Mesenchymal stem cell (in vitro differentiated cells and primary cell): ENCODE data around the gene KRT38.

ENCODE experiments used
- DNase-seq: peaks from one replicate; pipeline ENCODE4 v3.0.0-alpha.2; 2013
- H2AFZ ChIP-seq: one replicate; pipeline ENCODE4 v1.6.1; 2013; ENCODE audit warnings: low read depth, mild to moderate bottlenecking, control low read depth, inconsistent platforms, low read length, moderate library complexity
- H2AK5ac ChIP-seq: 2 replicates; pipeline ENCODE4 v1.6.1; 2013; ENCODE audit warnings: low read length, moderate library complexity, mild to moderate bottlenecking, inconsistent platforms; ENCODE audit not compliant: severe bottlenecking
- H2BK120ac ChIP-seq: one replicate; pipeline ENCODE4 v1.6.1; 2013; ENCODE audit warnings: low read depth, mild to moderate bottlenecking, inconsistent platforms, low read length, moderate library complexity
- H2BK12ac ChIP-seq, 2 experiments: one replicate each; pipeline ENCODE4 v1.6.1; 2013; ENCODE audit warnings: inconsistent platforms in 2 of 2, low read length in 2 of 2, mild to moderate bottlenecking in 2 of 2, moderate library complexity in 2 of 2, control low read depth in 1 of 2
- H2BK15ac ChIP-seq: one replicate; pipeline ENCODE4 v1.6.1; 2013; ENCODE audit warnings: mild to moderate bottlenecking, low read depth, inconsistent platforms; ENCODE audit not compliant: poor library complexity, severe bottlenecking
- H2BK5ac ChIP-seq: 2 replicates; pipeline ENCODE4 v1.6.1; 2013; ENCODE audit warnings: low read depth, mild to moderate bottlenecking, low read length, control low read depth, inconsistent platforms; ENCODE audit not compliant: poor library complexity, severe bottlenecking
- H3K14ac ChIP-seq, 2 experiments: one replicate each; pipeline ENCODE4 v1.6.1; 2013; ENCODE audit warnings: inconsistent platforms in 2 of 2, low read length in 2 of 2, control low read depth in 1 of 2, mild to moderate bottlenecking in 1 of 2, moderate library complexity in 1 of 2
- H3K18ac ChIP-seq, 2 experiments: one replicate each; pipeline ENCODE4 v1.6.1; 2013; ENCODE audit warnings: inconsistent platforms in 2 of 2, low read length in 2 of 2, control low read depth in 1 of 2, low read depth in 1 of 2, mild to moderate bottlenecking in 1 of 2
- H3K23ac ChIP-seq, 2 experiments: one replicate each; pipeline ENCODE4 v1.6.1; 2013; ENCODE audit warnings: inconsistent platforms in 2 of 2, low read length in 2 of 2, mild to moderate bottlenecking in 2 of 2, moderate library complexity in 2 of 2, control low read depth in 1 of 2
- H3K27ac ChIP-seq: 2 replicates; pipeline ENCODE4 v1.5.1; 2013; ENCODE audit warnings: mild to moderate bottlenecking, moderate library complexity, low read length, control low read depth, inconsistent platforms; ENCODE audit not compliant: poor library complexity, severe bottlenecking
- H3K27me3 ChIP-seq, 2 experiments: 2 replicates each; pipeline versions ENCODE4 v1.6.1 to v1.7.0; 2013; ENCODE audit warnings: low read length in 2 of 2, mild to moderate bottlenecking in 2 of 2, moderate library complexity in 2 of 2, control low read depth in 1 of 2, inconsistent platforms in 1 of 2; ENCODE audit not compliant: control insufficient read depth in 1 of 2, insufficient read depth in 1 of 2
- H3K36me3 ChIP-seq, 2 experiments: 2 replicates each; pipeline versions ENCODE4 v1.6.1 to v1.7.0; 2013; ENCODE audit warnings: low read length in 2 of 2, control low read depth in 1 of 2, inconsistent platforms in 1 of 2, low read depth in 1 of 2, mild to moderate bottlenecking in 1 of 2; ENCODE audit not compliant: insufficient read depth in 2 of 2, control insufficient read depth in 1 of 2
- H3K4ac ChIP-seq, 2 experiments: one replicate each; pipeline ENCODE4 v1.6.1; 2013; ENCODE audit warnings: inconsistent platforms in 2 of 2, low read length in 2 of 2, mild to moderate bottlenecking in 2 of 2, moderate library complexity in 2 of 2, control low read depth in 1 of 2, low read depth in 1 of 2
- H3K4me1 ChIP-seq: 2 replicates; pipeline ENCODE4 v1.6.1; 2013; ENCODE audit warnings: low read depth, low read length, control low read depth; ENCODE audit not compliant: control insufficient read depth, insufficient read depth
- H3K4me2 ChIP-seq: 2 replicates; pipeline ENCODE4 v1.6.1; 2013; ENCODE audit warnings: low read length, mild to moderate bottlenecking, inconsistent platforms; ENCODE audit not compliant: poor library complexity, severe bottlenecking
- H3K4me3 ChIP-seq, 2 experiments: 2 replicates each; pipeline versions ENCODE4 v1.5.1 to v1.7.0; 2013; ENCODE audit warnings: low read length in 2 of 2, mild to moderate bottlenecking in 2 of 2, control low read depth in 1 of 2, low read depth in 1 of 2; ENCODE audit not compliant: insufficient read depth in 1 of 2
- H3K79me1 ChIP-seq: replicated peaks from 2 replicates; pipeline ENCODE4 v1.6.1; 2013; ENCODE audit warnings: mild to moderate bottlenecking, control low read depth, low read length, inconsistent platforms; ENCODE audit not compliant: poor library complexity, severe bottlenecking
- H3K9ac ChIP-seq: 2 replicates; pipeline ENCODE4 v1.7.0; 2013; ENCODE audit warnings: mild to moderate bottlenecking, low read length, moderate library complexity
- H3K9me3 ChIP-seq: 2 replicates; pipeline ENCODE4 v1.7.0; 2013; ENCODE audit warnings: mild to moderate bottlenecking, low read length; ENCODE audit not compliant: control insufficient read depth
- H4K8ac ChIP-seq: one replicate; pipeline ENCODE4 v1.6.1; 2013; ENCODE audit warnings: inconsistent platforms, mild to moderate bottlenecking, low read length, moderate library complexity
- H4K91ac ChIP-seq: one replicate; pipeline ENCODE4 v1.6.1; 2013; ENCODE audit warnings: mild to moderate bottlenecking, low read length, inconsistent platforms
- WGBS: methylation state at CpG from one replicate; pipeline ENCODE4 v1.1.7; 2013; ENCODE audit warnings: mixed read lengths; 5-methylcytosine and 5-hydroxymethylcytosine counted together

The KRT38 gene

GRCh38 chr17:41462705-41463104 is 21.9 kb upstream of the KRT38 start:
- Histone ChIP-seq H3K4me1 (peaks cover 2% of the 10 kb centered on the region), H3K23ac (no peak overlapping the region), H3K4me2 (no peak overlapping the region), H3K36me3 (no peaks in the 10 kb centered on the region), H2BK12ac (no peak overlapping the region), H2AK5ac (no peak overlapping the region), H3K9ac (no peak overlapping the region), H3K4me3 (no peak overlapping the region), H3K4ac (no peak overlapping the region), H3K9me3 (no peaks in the 10 kb centered on the region), H2AFZ (no peak overlapping the region), H3K14ac (no peak overlapping the region), H3K79me1 (no peaks in the 10 kb centered on the region), H4K91ac (no peak overlapping the region), H2BK5ac (no peak overlapping the region), H3K18ac (no peak overlapping the region), H3K27ac (no peak overlapping the region), H4K8ac (no peak overlapping the region), H2BK120ac (no peak overlapping the region), H3K27me3 (peaks cover 0 to 81% of the 10 kb centered on the region in 2 experiments), H2BK15ac (no peak overlapping the region)
- no peak for DNase-seq
- 78% methylated on average over 15 of the region's 15 CpGs for WGBS

- Histone ChIP-seq H3K79me1 (no peaks in the 10 kb centered on the region), H3K4ac (no peak overlapping the region), H2BK5ac (no peak overlapping the region), H2AK5ac (no peak overlapping the region), H3K4me3 (no peak overlapping the region), H4K8ac (no peak overlapping the region), H3K4me1 (no peaks in the 10 kb centered on the region), H2BK12ac (no peak overlapping the region), H3K36me3 (no peaks in the 10 kb centered on the region), H3K4me2 (no peak overlapping the region), H3K27me3 (peaks cover 0 to 78% of the 10 kb centered on the region in 2 experiments), H3K18ac (no peak overlapping the region), H2AFZ (no peak overlapping the region), H3K9me3 (no peaks in the 10 kb centered on the region), H2BK120ac (no peak overlapping the region), H3K23ac (no peak overlapping the region), H3K14ac (no peak overlapping the region), H3K9ac (no peak overlapping the region), H4K91ac (no peak overlapping the region), H3K27ac (no peak overlapping the region), H2BK15ac (no peak overlapping the region)
- no peak for DNase-seq
- WGBS: 89% methylated on average over 4 of the region's 4 CpGs
Observed at GRCh38 chr17:41457676-41458075, 16.9 kb upstream of the KRT38 start.

- Histone ChIP-seq H2AFZ (no peak overlapping the region), H4K91ac (no peak overlapping the region), H3K9ac (no peak overlapping the region), H3K4ac (no peak overlapping the region), H3K4me1 (no peaks in the 10 kb centered on the region), H3K27ac (no peak overlapping the region), H2BK12ac (no peak overlapping the region), H3K9me3 (peaks cover 13% of the 10 kb centered on the region), H3K36me3 (no peaks in the 10 kb centered on the region), H2BK5ac (no peak overlapping the region), H3K14ac (no peak overlapping the region), H4K8ac (no peak overlapping the region), H3K27me3 (peaks cover 0 to 77% of the 10 kb centered on the region in 2 experiments), H3K23ac (no peak overlapping the region), H2BK120ac (no peak overlapping the region), H3K4me3 (no peak overlapping the region), H2BK15ac (no peak overlapping the region), H2AK5ac (no peak overlapping the region), H3K79me1 (no peaks in the 10 kb centered on the region), H3K18ac (no peak overlapping the region), H3K4me2 (no peak overlapping the region)
- 71% methylated on average over 1 of the region's 3 CpGs for WGBS
- no peak for DNase-seq
Observed at GRCh38 chr17:41456204-41456603, 15.4 kb upstream of the KRT38 start.

- Histone ChIP-seq H3K4ac (no peak overlapping the region), H2BK5ac (no peak overlapping the region), H2BK12ac (no peak overlapping the region), H3K9ac (peak overlapping the region; percentile 25), H3K18ac (no peak overlapping the region), H2BK15ac (no peak overlapping the region), H3K4me1 (no peaks in the 10 kb centered on the region), H3K79me1 (no peaks in the 10 kb centered on the region), H3K4me2 (no peak overlapping the region), H3K14ac (no peak overlapping the region), H4K91ac (no peak overlapping the region), H3K23ac (no peak overlapping the region), H3K36me3 (no peaks in the 10 kb centered on the region), H3K27me3 (peaks cover 0 to 79% of the 10 kb centered on the region in 2 experiments), H2BK120ac (no peak overlapping the region), H3K9me3 (peaks cover 14% of the 10 kb centered on the region), H2AK5ac (no peak overlapping the region), H3K4me3 (no peak overlapping the region), H3K27ac (no peak overlapping the region), H4K8ac (no peak overlapping the region), H2AFZ (no peak overlapping the region)
- DNase-seq: no peak
- 100% methylated on average over 1 of the region's 1 CpG for WGBS
Observed at GRCh38 chr17:41455236-41455635, 14.5 kb upstream of the KRT38 start.
